ENCODE data around the gene FAF1. TPM values are rescaled to one million over a fixed set of nuclear protein-coding genes. Genes with fewer than 3 reads are reported as not detected.

The FAF1 gene
- total and polyA plus RNA-seq, 2 of the 8 experiments (the other 6 are each of a cell fraction or from before 2014, with no cell fraction given) = 10.8 to 65.9 TPM

GRCh38 chr1:50700621-50701020 lies 259.4 kb downstream of the FAF1 start (continued):
- no peak for TF ChIP-seq HDAC2 (IDR thresholded peaks at IDR 0.05; ENCODE audit: borderline replicate concordance in 1 of 2, low read depth in 2 of 2, low read length in 2 of 2)
- no peak for TF ChIP-seq NRF1 (IDR thresholded peaks at IDR 0.05; ENCODE audit: low read depth, low read length)
- TF ChIP-seq TCF12 (IDR thresholded peaks at IDR 0.05; ENCODE audit: low read depth, low read length) = no peak
- no peak for TF ChIP-seq CREB1 (IDR thresholded peaks at IDR 0.05)
- TF ChIP-seq ZNF274 (IDR thresholded peaks at IDR 0.05; ENCODE audit: borderline replicate concordance, extremely low read depth, low read length) = no peak
- no peak for TF ChIP-seq CEBPB (IDR thresholded peaks at IDR 0.05; ENCODE audit: low read depth, low read length)

All from H1 (cell line).